HepG2 (cell line): ENCODE results near the gene C9orf50. TPM values are rescaled to one million over a fixed set of nuclear protein-coding genes. Genes with fewer than 3 reads are reported as not detected.

Experiments
- SMC3 ChIP-seq: IDR thresholded peaks from 2 replicates; pipeline ENCODE4 v1.6.1; 2011; ENCODE audit warnings: low read length, improper control_type of control experiment
- TBP ChIP-seq: sonication (generic); formaldehyde crosslinking; IDR thresholded peaks from 2 replicates; pipeline ENCODE4 v1.5.0; 2020; ENCODE audit warnings: missing genetic modification reagents
- TOPORS ChIP-seq: sonication (generic); formaldehyde crosslinking; IDR thresholded peaks from 2 replicates; pipeline ENCODE4 v1.8.0; 2023; ENCODE audit warnings: mild to moderate bottlenecking, missing genetic modification reagents
- ZBTB40 ChIP-seq, 2 experiments: fragments of 450-650 bp in 1 of 2; sonication (generic) in 1 of 2; formaldehyde crosslinking in 1 of 2; IDR thresholded peaks; 2 replicates each; pipeline versions ENCODE4 v1.6.1 to v1.8.0; 2016 to 2022; ENCODE audit warnings: antibody characterized with exemption in 1 of 2, mild to moderate bottlenecking in 1 of 2, missing genetic modification reagents in 1 of 2
- polyA plus RNA-seq, 8 experiments: library from polyadenylated mRNA; depleted of rRNA in 3 of 8; stranded (reverse) in 7 of 8; unstranded in 1 of 8; fragments of >200 nt; fragmentation: Illumina TruSeq in 4 of 8; extraction: Trizol in 4 of 8; gene quantifications; 2 replicates each; pipeline versions ENCODE4 v1.2.1 to v1.2.3, GENCODE V29; 2011 to 2016; ENCODE audit warnings: low read depth in 4 of 8, missing spikeins in 1 of 8, mixed read lengths in 1 of 8; ENCODE audit not compliant: insufficient read depth in 1 of 8
- total RNA-seq, 5 experiments: library from RNA; depleted of rRNA; stranded (reverse); fragments of >200 nt; fragmentation: Illumina TruSeq; extraction: Trizol; gene quantifications; 2 replicates each; pipeline ENCODE4 v1.2.3, GENCODE V29; 2016; ENCODE audit warnings: low read depth in 1 of 5

The C9orf50 gene
- total and polyA plus RNA-seq, 2 of the 13 experiments (the other 11 are each of a cell fraction or from before 2014, with no cell fraction given) = not detected

GRCh38 chr9:129641750-129642585 lies 21.1 kb upstream of the C9orf50 start, which contains the start of gene ASB6 (continued):
- TF ChIP-seq ZBTB40 (IDR thresholded peaks at IDR 0.05) (peak; percentile 73), ZBTB40 (CRISPR knock-in tag; IDR thresholded peaks at IDR 0.05) (peak; percentile 85; the same call in 1 of the 2 replicates), SMC3 (peak; percentile 23; the same call in 1 of the 2 replicates), TBP (CRISPR knock-in tag) (no peak), TOPORS (peak; percentile 93; the same call in 1 of the 2 replicates)
